ENCODE results near the gene PIK3CB.
A peak's percentile ranks its signal among the peaks of the same experiment; 100 is the strongest.
"Not testable (repeated sequence)": the region's sequence is repeated elsewhere in the genome, so short reads cannot be mapped to it uniquely, and the experiment has no call there.

Gene PIK3CB

DNA sequence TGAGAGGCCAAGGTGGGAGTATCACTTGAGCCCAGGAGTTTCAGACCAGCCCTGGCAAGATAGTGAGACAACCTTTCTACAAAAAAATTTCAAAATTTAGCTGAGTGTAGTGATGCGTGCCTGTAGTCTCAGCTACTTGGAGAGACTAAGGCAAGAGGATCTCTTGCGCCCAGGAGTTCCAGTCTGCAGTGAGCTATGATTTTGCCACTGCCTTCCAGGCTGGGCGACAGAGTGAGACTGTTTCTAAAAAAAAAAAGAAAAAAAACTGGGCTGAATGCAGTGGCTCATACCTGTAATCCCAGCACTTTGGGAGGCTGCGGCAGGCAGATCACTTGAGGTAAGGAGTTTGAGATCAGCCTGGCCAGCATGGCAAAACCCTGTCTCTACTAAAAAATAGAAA, 14.0 kb upstream of the PIK3CB start:
- no peak for FAIRE-seq
- no peak for DNase-seq (ENCODE audit: insufficient read length, low spot score)

DNA sequence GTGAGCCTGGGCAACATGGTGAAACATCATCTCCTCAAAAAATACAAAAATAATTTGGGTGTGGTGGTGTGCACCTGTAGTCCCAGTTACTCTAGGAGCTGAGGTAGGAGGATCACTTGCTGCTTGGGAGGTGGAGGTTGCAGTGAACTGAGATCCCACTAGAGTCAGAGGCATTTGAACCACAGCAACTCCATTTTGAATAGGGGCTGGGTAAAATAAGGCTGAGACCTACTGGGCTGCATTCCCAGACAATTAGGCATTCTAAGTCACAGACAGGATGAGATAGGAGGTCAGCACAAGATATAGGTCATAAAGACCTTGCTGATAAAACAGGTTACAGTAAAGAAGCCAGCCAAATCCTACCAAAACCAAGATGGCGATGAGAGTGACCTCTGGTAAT, 12.1 kb upstream of the PIK3CB start:
- FAIRE-seq; DNase-seq (ENCODE audit: insufficient read length, low spot score): not testable (repeated sequence)

DNA sequence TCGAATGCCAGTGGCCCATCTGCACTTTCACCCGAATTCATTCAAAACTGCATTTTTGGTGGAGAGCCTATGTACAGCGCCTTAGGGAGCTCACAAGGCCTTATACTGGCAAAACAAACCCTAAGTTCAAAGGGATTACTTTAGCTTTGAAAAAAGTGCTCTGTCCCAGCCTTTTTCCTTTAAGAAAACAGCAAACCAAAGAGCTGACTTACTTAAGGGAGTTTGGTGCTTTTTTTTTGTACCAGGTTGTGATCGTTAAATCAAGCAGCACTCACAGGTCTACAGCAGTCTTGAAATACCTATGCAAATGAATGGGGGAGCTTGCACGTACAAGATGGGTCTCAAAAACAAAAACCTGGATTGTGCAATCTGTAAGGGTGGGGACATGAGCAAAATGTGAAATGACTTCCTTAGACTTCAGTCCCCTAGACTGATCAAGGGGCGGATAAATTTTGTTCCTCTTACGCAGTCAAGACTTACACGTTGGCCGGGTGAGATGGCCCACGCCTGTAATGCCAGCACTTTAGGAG, 11.6 kb upstream of the PIK3CB start:
- FAIRE-seq, result no peak
- no peak for DNase-seq (ENCODE audit: insufficient read length, low spot score)

DNA sequence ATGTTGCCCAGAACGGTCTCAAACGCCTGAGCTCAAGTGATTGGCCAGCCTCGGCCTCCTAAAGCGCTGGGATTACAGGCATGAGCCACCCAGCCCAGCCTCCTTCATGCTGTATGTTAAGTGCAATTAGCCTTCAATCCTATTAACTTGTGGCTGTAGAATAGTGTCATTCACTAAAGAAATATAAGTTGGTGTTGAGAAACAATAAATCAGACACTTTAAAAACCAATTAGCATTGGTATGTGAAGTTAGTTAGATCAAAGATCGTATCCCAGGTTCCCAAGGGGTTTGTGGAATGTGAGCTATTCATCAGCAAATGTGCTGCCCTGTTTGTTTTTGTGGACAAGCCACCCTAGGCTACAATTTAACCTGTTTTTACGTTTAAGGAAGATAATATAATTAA, 11.0 kb upstream of the PIK3CB start:
- FAIRE-seq (no peak), DNase-seq (ENCODE audit: insufficient read length, low spot score) (no peak)

DNA sequence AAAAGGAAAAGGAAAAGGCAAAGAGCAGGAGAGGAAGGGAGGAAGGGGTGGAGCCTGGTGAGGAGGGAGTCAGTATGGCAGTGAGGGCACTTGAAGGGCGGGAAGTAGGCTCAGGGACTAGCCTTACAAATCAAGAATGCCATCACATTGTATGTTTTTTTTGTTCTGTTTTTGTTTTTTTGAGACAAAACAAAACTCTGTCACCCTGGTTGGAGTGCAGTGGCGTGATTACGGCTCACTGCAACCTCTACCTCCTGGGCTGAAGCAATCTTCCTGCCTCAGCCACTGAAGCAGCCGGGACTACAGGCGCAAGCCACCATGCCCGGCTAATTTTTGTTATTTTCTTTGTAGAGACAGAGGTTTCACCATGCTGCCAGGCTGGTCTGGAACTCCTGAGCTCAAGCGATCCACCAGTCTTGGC, 10.5 kb upstream of the PIK3CB start:
- no peak for FAIRE-seq

DNA sequence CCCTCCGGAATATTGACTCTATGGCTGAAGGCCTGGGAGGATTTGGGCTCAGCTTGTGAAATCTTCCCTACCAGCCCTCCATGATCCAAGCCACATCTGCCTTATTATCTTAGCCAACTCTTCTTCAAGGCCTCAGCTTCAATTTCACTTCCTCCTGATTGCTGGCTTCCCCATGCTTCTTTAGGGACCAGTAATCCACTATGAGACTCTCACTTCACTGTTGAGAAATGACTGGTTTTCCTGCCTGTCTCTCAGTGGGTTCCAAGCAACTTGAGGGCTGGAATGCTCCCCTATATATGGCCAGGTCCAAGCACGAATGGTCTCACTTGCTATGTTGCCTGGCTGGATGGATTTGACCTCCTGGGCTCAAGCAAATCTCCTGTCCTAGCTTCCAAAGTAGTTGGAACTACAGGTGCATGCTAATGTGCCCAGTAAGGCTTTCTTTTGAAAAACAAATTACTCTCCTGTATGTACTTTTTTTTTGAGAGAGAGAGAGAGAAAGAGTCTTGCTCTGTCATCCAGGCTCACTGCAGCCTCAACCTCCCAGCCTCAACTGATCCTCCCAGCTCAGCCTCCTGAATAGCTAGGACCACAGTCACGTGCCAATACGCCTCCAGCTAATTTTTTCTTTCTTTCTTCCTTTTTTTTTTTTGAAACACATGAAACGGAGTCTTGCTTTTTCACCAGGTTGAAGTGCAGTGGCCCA, 7.9 kb upstream of the PIK3CB start:
- FAIRE-seq, result no peak

More for the DNA sequence above, 10.5 kb upstream of the PIK3CB start:
- DNase-seq (ENCODE audit: insufficient read length, low spot score), result no peak

GRCh38 chr3:138838385-138838784, 3.7 kb upstream of the PIK3CB start:
- DNase-seq (ENCODE audit: insufficient read length, low spot score); FAIRE-seq: not testable (repeated sequence)

More for the DNA sequence above, 7.9 kb upstream of the PIK3CB start:
- no peak for DNase-seq (ENCODE audit: insufficient read length, low spot score)

- not testable (repeated sequence) for DNase-seq (ENCODE audit: insufficient read length, low spot score); FAIRE-seq
These were observed 1.1 kb upstream of the PIK3CB start for GRCh38 chr3:138835846-138836245.

DNA sequence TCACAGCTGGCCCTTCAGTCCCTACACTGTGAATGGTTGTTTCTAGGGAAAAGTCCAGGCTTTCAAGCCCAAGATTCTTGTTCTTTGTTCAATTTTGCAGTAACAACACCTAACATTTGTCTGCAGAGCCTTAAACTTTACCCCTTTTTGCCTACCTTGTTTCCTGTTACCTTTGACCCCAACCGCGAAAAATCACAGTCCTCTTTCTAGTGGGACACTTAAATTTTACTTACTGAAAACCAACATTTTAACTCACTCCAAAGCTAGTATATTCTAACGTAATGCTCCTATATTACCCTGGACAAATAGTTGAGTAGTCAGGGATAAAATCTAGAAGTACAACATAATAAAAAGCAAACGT, 649 bp upstream of the PIK3CB start:
- no peak for DNase-seq (ENCODE audit: insufficient read length, low spot score)
- no peak for FAIRE-seq

DNA sequence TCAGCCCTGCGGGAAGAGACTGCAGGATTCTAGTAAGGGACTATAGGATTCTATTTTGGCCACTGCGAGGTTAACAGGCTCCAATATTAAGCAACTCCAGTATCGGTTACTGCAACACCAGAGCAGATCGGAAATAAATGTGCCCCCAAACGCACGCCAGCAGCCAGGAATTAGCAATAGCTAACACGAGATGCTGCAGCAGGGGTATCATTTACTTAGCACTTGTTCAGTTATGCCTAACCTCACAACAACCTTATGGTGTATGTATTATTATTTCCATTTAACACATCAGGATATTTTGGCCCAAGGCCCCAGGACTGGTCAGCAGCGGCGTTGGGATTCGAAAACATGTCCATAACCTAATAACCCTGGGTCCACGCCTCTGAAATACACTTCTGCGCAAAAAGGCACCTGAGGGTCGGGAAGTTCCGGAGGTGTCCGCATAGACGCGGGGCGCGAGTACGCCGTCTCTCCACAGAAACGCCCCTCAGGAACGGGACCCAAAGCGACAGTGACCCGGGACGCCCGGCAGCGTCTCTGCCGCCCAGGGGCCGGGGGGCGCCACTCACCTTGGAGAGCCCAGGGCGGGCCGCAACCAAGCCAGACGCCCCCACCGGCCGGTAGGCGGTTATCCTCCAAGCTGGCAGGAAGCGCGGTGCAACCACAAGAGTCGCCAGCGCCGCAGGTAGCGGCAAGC, 681 bp downstream of the PIK3CB start:
- peak; percentile 45 for DNase-seq (ENCODE audit: insufficient read length, low spot score)
- no peak for FAIRE-seq

DNA sequence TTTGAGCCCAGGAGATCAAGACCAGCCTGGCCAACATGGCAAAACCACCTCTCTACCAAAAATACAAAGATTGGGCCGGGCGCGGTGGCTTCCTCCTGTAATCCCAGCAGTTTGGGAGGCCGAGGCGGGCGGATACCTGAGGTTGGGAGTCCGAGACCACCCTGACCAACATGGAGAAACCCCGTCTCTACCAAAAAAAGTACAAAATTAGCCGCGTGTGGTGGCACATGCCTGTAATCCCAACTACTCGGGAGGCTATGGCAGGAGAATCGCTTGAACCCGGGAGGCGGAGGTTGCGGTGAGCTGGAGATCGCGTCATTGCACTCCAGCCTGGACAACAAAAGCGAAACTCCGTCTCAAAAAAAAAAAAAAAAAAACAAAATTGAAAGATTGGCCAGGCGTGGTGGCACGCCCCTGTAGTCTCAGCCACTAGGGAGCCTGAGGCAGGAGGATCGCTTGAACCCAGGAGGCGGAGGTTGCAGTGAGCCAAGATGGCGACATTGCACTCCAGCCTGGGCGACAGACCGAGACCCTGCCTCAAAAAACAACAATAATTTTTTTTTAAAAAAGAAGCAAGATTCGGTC, 2.2 kb downstream of the PIK3CB start:
- not testable (repeated sequence) for DNase-seq (ENCODE audit: insufficient read length, low spot score); FAIRE-seq

DNA sequence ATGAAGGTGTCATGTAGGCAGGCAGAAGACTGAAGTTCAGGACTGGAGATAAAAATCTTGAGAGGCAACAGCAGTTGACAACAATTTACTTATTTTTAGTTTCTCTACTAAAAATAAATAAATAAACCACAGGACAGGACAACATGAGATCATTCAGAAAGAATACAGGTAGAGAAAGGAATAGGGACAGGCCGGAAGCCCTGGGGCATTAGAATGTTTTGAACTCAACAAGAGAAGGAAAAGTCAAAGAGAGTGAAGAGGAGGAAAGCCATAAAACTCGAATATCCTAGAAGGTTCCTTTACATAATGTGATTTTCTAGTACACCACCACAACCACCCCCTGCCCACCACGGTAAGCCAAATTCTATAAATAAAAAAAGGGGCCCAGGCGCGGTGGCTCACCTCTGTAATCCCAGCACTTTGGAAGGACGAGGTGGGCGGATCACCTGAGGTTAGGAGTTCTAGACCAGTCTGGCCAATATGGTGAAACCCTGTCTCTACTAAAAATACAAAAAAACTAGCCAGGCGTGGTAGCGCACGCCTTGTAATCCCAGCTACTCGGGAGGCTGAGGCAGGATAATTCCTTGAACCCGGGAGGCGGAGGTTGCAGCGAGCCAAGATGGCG, 4.7 kb downstream of the PIK3CB start:
- DNase-seq (ENCODE audit: insufficient read length, low spot score) (no peak), FAIRE-seq (no peak)

GRCh38 chr3:138829097-138829496, 5.6 kb downstream of the PIK3CB start:
- DNase-seq (ENCODE audit: insufficient read length, low spot score) (no peak), FAIRE-seq (no peak)

GRCh38 chr3:138827222-138827621, 7.5 kb downstream of the PIK3CB start:
- DNase-seq (ENCODE audit: insufficient read length, low spot score), result no peak
- FAIRE-seq, result no peak

DNA sequence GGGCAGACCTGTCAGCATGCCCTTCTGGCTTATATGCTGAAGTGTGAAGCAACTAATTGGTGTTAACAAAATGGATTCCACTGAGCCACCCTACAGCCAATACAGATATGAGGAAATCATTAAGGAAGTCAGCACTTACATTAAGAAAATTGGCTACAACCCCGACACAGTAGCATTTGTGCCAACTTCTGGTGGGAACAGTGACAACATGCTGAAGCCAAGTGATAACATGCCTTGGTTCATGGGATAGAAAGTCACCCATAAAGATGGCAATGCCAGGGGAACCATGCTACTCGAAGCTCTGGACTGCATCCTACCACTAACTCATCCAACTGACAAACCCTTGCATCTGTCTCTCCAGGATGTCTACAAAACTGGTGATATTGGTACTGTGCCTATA, 9.4 kb downstream of the PIK3CB start:
- FAIRE-seq (no peak), DNase-seq (ENCODE audit: insufficient read length, low spot score) (no peak)

DNA sequence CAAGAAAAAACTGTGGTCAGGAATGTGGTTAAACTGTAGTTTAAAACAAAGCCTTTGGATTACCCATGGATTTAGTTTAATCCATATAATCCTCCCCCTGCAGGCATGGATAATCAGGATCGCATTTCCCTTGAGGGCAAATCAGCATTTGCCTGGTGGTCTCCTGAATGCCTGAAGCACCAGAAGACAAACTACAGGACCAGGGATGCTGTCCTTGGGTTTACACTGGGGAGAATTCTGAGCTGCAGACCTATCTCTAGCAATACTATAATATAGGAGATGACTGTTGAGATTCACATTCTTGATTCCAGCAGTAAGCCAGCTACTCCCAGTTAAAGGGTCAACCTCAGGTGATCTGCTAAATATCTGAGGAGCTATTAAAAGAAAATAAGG, 10.6 kb downstream of the PIK3CB start:
- DNase-seq (ENCODE audit: insufficient read length, low spot score) (peak; percentile 26), FAIRE-seq (no peak)

- not testable (repeated sequence) for FAIRE-seq; DNase-seq (ENCODE audit: insufficient read length, low spot score)
These were observed 14.3 kb downstream of the PIK3CB start for GRCh38 chr3:138820379-138820778.

- FAIRE-seq, result no peak
These were observed 16.4 kb downstream of the PIK3CB start for GRCh38 chr3:138818185-138818860.

DNA sequence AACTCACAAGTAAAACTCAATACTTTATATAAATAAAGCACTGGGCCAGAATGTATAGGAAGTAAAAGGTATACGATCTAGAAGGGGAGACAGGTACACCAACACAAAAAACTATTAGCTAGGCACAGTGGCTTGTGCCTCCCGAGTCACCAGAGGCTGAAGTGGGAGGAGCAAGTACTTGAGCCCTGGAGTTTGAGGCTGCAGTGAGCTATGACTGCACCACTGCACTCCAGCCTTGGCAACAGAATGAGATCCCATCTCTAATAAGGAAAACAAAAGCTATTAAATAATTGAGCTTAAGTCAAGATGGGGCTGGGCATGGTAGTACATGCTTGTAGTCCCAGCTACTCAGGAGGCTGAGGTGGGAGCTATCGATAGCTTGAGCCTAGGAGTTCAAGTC, 17.0 kb downstream of the PIK3CB start:
- DNase-seq (ENCODE audit: insufficient read length, low spot score) (no peak), FAIRE-seq (no peak)

More at GRCh38 chr3:138818185-138818860, 16.4 kb downstream of the PIK3CB start:
- DNase-seq (ENCODE audit: insufficient read length, low spot score), result no peak

GRCh38 chr3:138812806-138813205, 21.9 kb downstream of the PIK3CB start:
- DNase-seq (ENCODE audit: insufficient read length, low spot score), result no peak
- FAIRE-seq, result no peak

Data from HTR-8/SVneo (cell line).